ENCODE data around the gene VPS33A. TPM values are rescaled to one million over a fixed set of nuclear protein-coding genes. Genes with fewer than 3 reads are reported as not detected.

Gene VPS33A
- 15.0 and 15.3 TPM in 2 replicates for total RNA-seq

DNA sequence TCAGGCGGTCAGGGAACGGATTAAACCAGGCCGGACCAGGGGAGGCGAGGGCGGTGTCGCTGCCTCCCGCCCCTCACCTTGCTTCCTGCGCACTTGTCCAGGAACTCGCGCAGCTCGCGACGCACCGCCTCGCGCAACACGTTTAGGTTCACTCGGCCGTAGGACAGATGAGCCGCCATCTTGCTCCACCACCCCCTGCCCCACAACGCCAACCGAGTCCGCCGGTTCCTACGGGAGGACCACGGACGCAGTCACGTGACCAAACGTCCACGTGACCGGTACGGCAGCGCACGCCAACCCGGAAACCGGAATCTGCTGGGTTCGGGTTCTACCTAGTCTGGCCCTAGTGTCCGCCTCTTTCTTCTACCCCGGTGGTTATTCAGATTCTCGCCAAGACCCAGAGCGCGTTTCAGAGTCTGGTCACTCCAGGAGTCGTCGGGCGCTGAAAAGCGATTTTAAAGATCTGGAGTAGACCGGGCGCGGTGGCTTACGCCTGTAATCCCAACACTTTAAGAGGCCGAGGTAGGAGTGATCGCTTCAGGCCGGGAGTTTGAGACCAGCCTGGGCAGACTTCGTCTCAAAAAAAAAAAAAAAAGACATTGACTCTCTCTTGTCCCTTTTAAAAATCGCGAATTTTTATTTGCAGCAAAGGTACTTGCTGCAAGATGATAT is at the start of gene VPS33A:
VPS33A (minus strand) TSS at position 265 of the 672 bp plus-strand sequence; CDS start at position 179, 86 bp downstream.

DNA sequence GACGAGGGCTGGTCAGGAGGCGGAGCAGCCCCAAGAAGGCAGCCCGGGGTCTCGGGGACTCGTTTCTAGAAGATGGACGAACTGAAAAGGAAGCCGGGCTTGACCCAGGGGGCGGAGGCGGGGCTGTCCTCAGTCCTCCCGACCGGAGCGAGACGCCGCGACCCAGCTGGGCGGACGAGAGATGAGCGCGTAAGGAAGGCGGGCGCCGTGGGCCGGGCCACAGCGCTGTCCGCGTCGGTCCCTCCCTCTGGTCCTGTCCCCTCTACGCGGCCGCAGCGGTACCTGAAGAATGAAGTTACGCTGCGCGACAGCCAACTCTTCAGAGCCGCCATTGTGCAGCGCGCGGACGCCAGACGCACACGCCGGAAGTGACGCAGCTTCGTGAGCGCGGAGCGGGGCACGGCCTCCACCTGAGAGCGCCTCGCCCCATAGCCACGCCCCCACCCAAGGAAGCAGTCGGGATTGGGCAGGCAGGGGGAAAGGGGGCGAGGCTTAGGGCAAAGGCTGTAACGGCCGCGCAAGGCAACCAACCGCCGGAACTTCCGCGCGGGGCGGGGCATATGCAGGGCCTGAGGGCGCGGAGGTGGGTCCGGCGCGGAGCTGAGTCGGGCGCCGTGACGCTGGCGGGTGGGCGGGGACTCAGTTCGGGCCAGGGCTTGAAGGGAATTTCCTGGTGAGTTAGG is 40.5 kb downstream of the VPS33A start, which contains the start of gene DIABLO:
DIABLO (minus strand) TSS at position 370 of the 683 bp plus-strand sequence; CDS start at position 332, 38 bp downstream.

DNA sequence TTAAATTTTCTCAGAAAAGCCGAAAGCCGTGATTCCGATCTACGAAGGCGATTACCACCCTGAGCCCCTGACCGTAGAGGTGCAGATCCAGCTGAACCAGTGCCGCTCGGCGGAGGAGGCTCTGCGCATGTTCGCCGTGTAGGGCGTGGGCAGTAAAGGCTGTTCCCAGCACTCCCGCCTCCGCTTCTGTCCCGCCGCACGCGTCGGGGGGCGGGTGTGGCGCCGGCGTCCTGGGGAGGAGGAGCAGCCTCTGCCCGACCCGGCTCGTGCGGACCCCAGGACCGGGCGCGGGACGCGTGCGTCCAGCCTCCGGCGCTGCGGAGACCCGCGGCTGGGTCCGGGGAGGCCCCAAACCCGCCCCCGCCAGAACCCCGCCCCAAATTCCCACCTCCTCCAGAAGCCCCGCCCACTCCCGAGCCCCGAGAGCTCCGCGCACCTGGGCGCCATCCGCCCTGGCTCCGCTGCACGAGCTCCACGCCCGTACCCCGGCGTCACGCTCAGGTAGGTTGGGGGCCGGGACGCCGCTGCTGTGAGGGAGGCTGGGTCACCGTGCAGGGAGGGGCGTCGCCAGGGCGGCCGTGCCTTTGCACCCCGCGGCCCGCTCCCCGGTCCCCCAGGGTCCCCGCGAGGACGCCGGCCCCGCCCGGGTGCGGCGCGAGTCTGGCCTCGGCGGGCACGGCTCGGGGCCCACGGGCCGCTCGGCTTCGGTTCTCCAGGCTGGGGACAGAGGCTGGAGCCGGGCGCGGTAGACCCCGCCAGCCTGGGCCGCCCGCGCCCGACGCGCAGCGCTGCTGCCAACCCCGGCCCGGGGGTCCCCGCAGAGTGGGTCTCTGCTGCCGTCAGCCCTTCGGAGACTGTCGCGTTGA is 62.8 kb downstream of the VPS33A start, which contains the start of gene B3GNT4:
B3GNT4 (plus strand) TSS at position 409 of the 866 bp plus-strand sequence. CDS start 910 bp downstream, outside the sequence.

DNA sequence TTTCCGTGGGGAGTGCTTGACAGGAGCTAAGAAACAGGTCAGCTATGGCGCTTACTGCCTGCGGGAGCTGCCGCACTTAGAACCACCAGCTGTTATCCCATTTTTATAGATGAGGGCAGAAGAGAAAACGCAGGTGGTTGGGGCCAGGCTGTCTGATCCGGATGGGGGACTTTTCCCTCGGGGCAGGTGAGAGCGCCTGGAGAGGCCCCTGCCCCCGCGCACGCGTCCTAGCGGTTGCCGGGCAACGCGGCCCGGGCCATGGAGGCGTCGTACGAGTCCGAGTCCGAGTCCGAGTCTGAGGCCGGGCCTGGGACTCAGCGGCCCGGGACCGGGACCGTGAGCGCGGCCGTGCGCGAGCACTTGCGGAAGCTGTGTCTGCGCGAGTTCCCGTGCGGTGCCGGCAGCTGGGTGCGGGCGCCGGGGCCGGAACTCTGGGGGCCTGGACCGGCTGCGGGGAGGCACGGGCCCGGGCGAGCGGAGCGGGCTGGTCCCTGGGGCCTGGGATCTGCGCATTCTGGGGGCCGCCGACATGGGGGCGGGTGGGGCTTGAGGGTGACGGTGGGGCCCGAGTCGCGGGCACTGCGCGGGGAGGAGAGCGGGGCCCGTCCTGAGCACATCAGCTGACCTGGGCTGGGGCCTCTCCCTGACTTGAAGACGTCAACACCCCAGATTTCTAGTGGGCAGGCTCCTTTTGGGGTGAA is 83.3 kb downstream of the VPS33A start, which contains the start of gene LRRC43:
LRRC43 (plus strand) TSS at position 237 of the 701 bp plus-strand sequence; CDS start at position 259, 22 bp downstream.

Other genes with a start within 250 kb of the VPS33A start
- 8.3 and 20.8 TPM in 2 replicates for gene BCL7A, start 244.6 kb downstream of the VPS33A start, total RNA-seq
- gene MLXIP, start 187.7 kb downstream of the VPS33A start, total RNA-seq = 36.2 and 58.2 TPM in 2 replicates
- gene IL31, start 92.3 kb downstream of the VPS33A start, total RNA-seq = not detected in 2 replicates
- gene LRRC43, start 83.4 kb downstream of the VPS33A start, total RNA-seq = 0.49 and 3.7 TPM in 2 replicates
- 0.49 and 2.0 TPM in 2 replicates for gene B3GNT4, start 62.8 kb downstream of the VPS33A start, total RNA-seq
- 72.6 and 72.8 TPM in 2 replicates for gene DIABLO, start 40.4 kb downstream of the VPS33A start, total RNA-seq
- gene CLIP1, start 156.2 kb upstream of the VPS33A start, total RNA-seq = 29.8 and 37.8 TPM in 2 replicates
- 11.7 and 16.8 TPM in 2 replicates for gene ZCCHC8, start 234.4 kb upstream of the VPS33A start, total RNA-seq

All from mesangial cell (primary cell).